K562 (cell line): ENCODE measurements around the gene ZC3H15. TPM values are rescaled to one million over a fixed set of nuclear protein-coding genes. Genes with fewer than 3 reads are reported as not detected.
"Not testable (repeated sequence)": the region's sequence is repeated elsewhere in the genome, so short reads cannot be mapped to it uniquely, and the experiment has no call there.

Experiments used
- CXXC5 ChIP-seq: fragments of 250-450 bp; sonication (Bioruptor Pico); IDR thresholded peaks from 2 replicates; pipeline ENCODE4 v1.8.0; 2022; ENCODE audit warnings: inconsistent platforms, mild to moderate bottlenecking, moderate library complexity
- KLF16 ChIP-seq: IDR thresholded peaks from 2 replicates; pipeline ENCODE4 v1.6.1; 2016; ENCODE audit warnings: antibody characterized with exemption
- LCOR ChIP-seq: sonication (generic); formaldehyde crosslinking; IDR thresholded peaks from 2 replicates; pipeline ENCODE4 v1.8.0; 2022; ENCODE audit warnings: mild to moderate bottlenecking, missing genetic modification reagents
- LEF1 ChIP-seq: fragments of 450-650 bp; IDR thresholded peaks from 2 replicates; pipeline ENCODE4 v1.6.1; 2016; ENCODE audit warnings: mild to moderate bottlenecking
- NR4A1 ChIP-seq, 2 experiments: fragments of 250-450 bp in 1 of 2; fragments of 450-650 bp in 1 of 2; sonication (Bioruptor Pico) in 1 of 2; IDR thresholded peaks; 2 replicates each; pipeline versions ENCODE4 v1.4.0 to v1.6.1; 2016 to 2020; ENCODE audit warnings: mild to moderate bottlenecking in 2 of 2, missing compliant biosample characterization in 1 of 2, missing genetic modification characterization in 1 of 2, moderate library complexity in 1 of 2
- SMAD4 ChIP-seq: fragments of 250-450 bp; sonication (Bioruptor Pico); conservative IDR thresholded peaks from 2 replicates; pipeline ENCODE4 v1.8.0; 2021; ENCODE audit warnings: inconsistent platforms, mild to moderate bottlenecking, moderate library complexity
- SMARCE1 ChIP-seq: fragments of 450-650 bp; IDR thresholded peaks from 2 replicates; pipeline ENCODE4 v1.7.1; 2016; ENCODE audit warnings: mild to moderate bottlenecking
- TBL1XR1 ChIP-seq, 2 experiments: IDR thresholded peaks; 2 replicates each; pipeline ENCODE4 v1.6.1; 2012; ENCODE audit warnings: improper control_type of control experiment in 2 of 2, low read length in 2 of 2, mild to moderate bottlenecking in 1 of 2
- TEAD4 ChIP-seq, 2 experiments: sonication (generic) in 1 of 2; formaldehyde crosslinking in 1 of 2; IDR thresholded peaks; 2 replicates each; pipeline versions ENCODE4 v1.6.1 to v1.8.0; 2012 to 2022; ENCODE audit warnings: borderline replicate concordance in 1 of 2, inconsistent platforms in 1 of 2, low read length in 1 of 2, mild to moderate bottlenecking in 1 of 2, missing genetic modification reagents in 1 of 2
- TOE1 ChIP-seq, 2 experiments: fragments of 450-650 bp in 1 of 2; sonication (generic) in 1 of 2; formaldehyde crosslinking in 1 of 2; IDR thresholded peaks; 2 replicates each; pipeline versions ENCODE4 v1.7.1 to v1.8.0; 2016 to 2022; ENCODE audit warnings: borderline replicate concordance in 2 of 2, mild to moderate bottlenecking in 2 of 2, antibody characterized with exemption in 1 of 2, inconsistent platforms in 1 of 2, low read depth in 1 of 2, missing genetic modification reagents in 1 of 2, moderate library complexity in 1 of 2
- polyA plus RNA-seq, 8 experiments: library from polyadenylated mRNA; depleted of rRNA in 4 of 8; stranded (reverse) in 5 of 8; unstranded in 3 of 8; fragments of >200 nt; fragmentation: Nextera tagmentation in 2 of 8; fragmentation: Illumina TruSeq in 1 of 8; extraction: Ambion mirVana in 2 of 8; extraction: Trizol in 1 of 8; gene quantifications; 2 replicates each; pipeline versions ENCODE4 v1.2.1 to v1.2.3, GENCODE V29; 2011 to 2014; ENCODE audit warnings: inconsistent platforms in 1 of 8, missing spikeins in 1 of 8
- total RNA-seq, 7 experiments: library from RNA; depleted of rRNA in 6 of 7; stranded (reverse); fragments of >200 nt in 6 of 7; fragmentation: Illumina TruSeq in 2 of 7; extraction: Trizol in 2 of 7; gene quantifications; 2 replicates each; pipeline versions ENCODE4 v1.2.1 to v1.2.3, GENCODE V29; 2011 to 2021; ENCODE audit warnings: low replicate concordance in 1 of 7
- TF ChIP-seq, protein P1 (sequence below): fragments of 450-650 bp; formaldehyde crosslinking; IDR thresholded peaks from 2 replicates; pipeline ENCODE4 v1.4.0; 2020; ENCODE audit warnings: mild to moderate bottlenecking, mixed read lengths
- TF ChIP-seq, protein P2 (sequence below): sonication (generic); IDR thresholded peaks from 2 replicates; pipeline ENCODE4 v1.6.1; 2016
- TF ChIP-seq, protein P3 (sequence below): fragments of 200-800 bp; sonication (Bioruptor generic); IDR thresholded peaks from 2 replicates; pipeline ENCODE4 v1.6.1; 2017; ENCODE audit warnings: missing genetic modification characterization, missing compliant biosample characterization
- TF ChIP-seq, protein P4 (sequence below): sonication (generic); formaldehyde crosslinking; IDR thresholded peaks from 2 replicates; pipeline ENCODE4 v1.5.0; 2020; ENCODE audit warnings: missing genetic modification reagents
- TF ChIP-seq, protein P5 (sequence below), 2 experiments: fragments of 450-650 bp; conservative IDR thresholded peaks; 2 replicates each; pipeline ENCODE4 v1.6.1; 2017; ENCODE audit warnings: mild to moderate bottlenecking in 2 of 2, moderate library complexity in 2 of 2
- TF ChIP-seq, protein P6 (sequence below), 2 experiments: fragments of 200-800 bp in 1 of 2; sonication (Bioruptor generic) in 1 of 2; sonication (generic) in 1 of 2; formaldehyde crosslinking in 1 of 2; IDR thresholded peaks in 1 of 2; conservative IDR thresholded peaks in 1 of 2; 2 replicates each; pipeline versions ENCODE4 v1.5.0 to v1.6.1; 2016 to 2020; ENCODE audit warnings: missing compliant biosample characterization in 1 of 2, missing genetic modification characterization in 1 of 2, missing genetic modification reagents in 1 of 2

Gene ZC3H15
- total and polyA plus RNA-seq, 9 of the 15 experiments (the other 6 are each of a cell fraction or from before 2014, with no cell fraction given), result 132 to 286 (median 189) TPM

DNA sequence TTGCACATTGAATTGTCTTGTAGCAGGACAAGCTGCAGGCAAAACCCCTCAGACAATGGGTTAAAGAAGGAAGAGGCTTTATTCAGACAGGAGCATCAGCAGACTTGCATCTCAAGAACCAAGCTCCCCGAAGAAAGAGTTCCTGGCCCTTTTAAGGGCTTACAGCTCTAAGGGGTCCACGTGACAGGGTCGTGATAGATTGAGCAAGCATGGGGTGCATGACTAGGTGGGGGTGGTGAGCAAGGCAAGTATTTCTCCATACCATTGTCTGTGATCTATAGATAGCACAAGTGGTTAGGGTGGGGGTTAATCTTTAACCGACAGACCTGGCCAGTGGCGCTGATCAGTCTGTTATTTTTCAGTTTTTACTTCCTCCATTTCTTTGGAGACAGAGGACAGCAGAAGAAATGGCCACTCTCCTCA is 46.4 kb upstream of the ZC3H15 start (continued):
- TF ChIP-seq CXXC5 (CRISPR knock-in tag), result peak; percentile 75; the same call in 1 of the 2 replicates
- TF ChIP-seq SMARCE1, result peak; percentile 69; the same call in 1 of the 2 replicates
- TF ChIP-seq, protein P1, sequence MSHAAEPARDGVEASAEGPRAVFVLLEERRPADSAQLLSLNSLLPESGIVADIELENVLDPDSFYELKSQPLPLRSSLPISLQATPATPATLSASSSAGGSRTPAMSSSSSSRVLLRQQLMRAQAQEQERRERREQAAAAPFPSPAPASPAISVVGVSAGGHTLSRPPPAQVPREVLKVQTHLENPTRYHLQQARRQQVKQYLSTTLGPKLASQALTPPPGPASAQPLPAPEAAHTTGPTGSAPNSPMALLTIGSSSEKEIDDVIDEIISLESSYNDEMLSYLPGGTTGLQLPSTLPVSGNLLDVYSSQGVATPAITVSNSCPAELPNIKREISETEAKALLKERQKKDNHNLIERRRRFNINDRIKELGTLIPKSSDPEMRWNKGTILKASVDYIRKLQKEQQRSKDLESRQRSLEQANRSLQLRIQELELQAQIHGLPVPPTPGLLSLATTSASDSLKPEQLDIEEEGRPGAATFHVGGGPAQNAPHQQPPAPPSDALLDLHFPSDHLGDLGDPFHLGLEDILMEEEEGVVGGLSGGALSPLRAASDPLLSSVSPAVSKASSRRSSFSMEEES (CRISPR knock-in tag), result peak; percentile 28; the same call in 1 of the 2 replicates
- TF ChIP-seq TEAD4 (IDR thresholded peaks at IDR 0.05; ENCODE audit: low read length), result peak; percentile 90
- not testable (repeated sequence) for TF ChIP-seq TEAD4 (CRISPR knock-in tag; IDR thresholded peaks at IDR 0.05; ENCODE audit: borderline replicate concordance); TOE1 (CRISPR knock-in tag; IDR thresholded peaks at IDR 0.05; ENCODE audit: borderline replicate concordance, low read depth); NR4A1 (CRISPR knock-in tag; IDR thresholded peaks at IDR 0.05)
- TF ChIP-seq, protein P2, sequence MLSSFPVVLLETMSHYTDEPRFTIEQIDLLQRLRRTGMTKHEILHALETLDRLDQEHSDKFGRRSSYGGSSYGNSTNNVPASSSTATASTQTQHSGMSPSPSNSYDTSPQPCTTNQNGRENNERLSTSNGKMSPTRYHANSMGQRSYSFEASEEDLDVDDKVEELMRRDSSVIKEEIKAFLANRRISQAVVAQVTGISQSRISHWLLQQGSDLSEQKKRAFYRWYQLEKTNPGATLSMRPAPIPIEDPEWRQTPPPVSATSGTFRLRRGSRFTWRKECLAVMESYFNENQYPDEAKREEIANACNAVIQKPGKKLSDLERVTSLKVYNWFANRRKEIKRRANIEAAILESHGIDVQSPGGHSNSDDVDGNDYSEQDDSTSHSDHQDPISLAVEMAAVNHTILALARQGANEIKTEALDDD, result peak; percentile 62; the same call in 1 of the 2 replicates
- peak; percentile 84 for TF ChIP-seq KLF16
- TF ChIP-seq, protein P3, sequence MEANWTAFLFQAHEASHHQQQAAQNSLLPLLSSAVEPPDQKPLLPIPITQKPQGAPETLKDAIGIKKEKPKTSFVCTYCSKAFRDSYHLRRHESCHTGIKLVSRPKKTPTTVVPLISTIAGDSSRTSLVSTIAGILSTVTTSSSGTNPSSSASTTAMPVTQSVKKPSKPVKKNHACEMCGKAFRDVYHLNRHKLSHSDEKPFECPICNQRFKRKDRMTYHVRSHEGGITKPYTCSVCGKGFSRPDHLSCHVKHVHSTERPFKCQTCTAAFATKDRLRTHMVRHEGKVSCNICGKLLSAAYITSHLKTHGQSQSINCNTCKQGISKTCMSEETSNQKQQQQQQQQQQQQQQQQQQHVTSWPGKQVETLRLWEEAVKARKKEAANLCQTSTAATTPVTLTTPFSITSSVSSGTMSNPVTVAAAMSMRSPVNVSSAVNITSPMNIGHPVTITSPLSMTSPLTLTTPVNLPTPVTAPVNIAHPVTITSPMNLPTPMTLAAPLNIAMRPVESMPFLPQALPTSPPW (CRISPR knock-in tag), result peak; percentile 58
- TF ChIP-seq, protein P4, sequence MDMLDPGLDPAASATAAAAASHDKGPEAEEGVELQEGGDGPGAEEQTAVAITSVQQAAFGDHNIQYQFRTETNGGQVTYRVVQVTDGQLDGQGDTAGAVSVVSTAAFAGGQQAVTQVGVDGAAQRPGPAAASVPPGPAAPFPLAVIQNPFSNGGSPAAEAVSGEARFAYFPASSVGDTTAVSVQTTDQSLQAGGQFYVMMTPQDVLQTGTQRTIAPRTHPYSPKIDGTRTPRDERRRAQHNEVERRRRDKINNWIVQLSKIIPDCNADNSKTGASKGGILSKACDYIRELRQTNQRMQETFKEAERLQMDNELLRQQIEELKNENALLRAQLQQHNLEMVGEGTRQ (CRISPR knock-in tag), result peak; percentile 80
- peak; percentile 61; the same call in 1 of the 2 replicates for TF ChIP-seq TOE1 (IDR thresholded peaks at IDR 0.05; ENCODE audit: borderline replicate concordance)
- TF ChIP-seq TBL1XR1 (IDR thresholded peaks at IDR 0.05; ENCODE audit: low read length in 2 of 2), result peak in 1 of 2 experiments; percentile 24; a peak in 1 of 4 replicates
- TF ChIP-seq SMAD4, result peak; percentile 91
- TF ChIP-seq, protein P5, sequence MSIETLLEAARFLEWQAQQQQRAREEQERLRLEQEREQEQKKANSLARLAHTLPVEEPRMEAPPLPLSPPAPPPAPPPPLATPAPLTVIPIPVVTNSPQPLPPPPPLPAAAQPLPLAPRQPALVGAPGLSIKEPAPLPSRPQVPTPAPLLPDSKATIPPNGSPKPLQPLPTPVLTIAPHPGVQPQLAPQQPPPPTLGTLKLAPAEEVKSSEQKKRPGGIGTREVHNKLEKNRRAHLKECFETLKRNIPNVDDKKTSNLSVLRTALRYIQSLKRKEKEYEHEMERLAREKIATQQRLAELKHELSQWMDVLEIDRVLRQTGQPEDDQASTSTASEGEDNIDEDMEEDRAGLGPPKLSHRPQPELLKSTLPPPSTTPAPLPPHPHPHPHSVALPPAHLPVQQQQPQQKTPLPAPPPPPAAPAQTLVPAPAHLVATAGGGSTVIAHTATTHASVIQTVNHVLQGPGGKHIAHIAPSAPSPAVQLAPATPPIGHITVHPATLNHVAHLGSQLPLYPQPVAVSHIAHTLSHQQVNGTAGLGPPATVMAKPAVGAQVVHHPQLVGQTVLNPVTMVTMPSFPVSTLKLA (conservative IDR thresholded peaks at IDR 0.05), result peak in 1 of 2 experiments; percentile 64; a peak in 2 of 4 replicates
- TF ChIP-seq, protein P6, sequence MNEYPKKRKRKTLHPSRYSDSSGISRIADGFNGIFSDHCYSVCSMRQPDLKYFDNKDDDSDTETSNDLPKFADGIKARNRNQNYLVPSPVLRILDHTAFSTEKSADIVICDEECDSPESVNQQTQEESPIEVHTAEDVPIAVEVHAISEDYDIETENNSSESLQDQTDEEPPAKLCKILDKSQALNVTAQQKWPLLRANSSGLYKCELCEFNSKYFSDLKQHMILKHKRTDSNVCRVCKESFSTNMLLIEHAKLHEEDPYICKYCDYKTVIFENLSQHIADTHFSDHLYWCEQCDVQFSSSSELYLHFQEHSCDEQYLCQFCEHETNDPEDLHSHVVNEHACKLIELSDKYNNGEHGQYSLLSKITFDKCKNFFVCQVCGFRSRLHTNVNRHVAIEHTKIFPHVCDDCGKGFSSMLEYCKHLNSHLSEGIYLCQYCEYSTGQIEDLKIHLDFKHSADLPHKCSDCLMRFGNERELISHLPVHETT (CRISPR knock-in tag; conservative IDR thresholded peaks at IDR 0.05 in 1 of 2, IDR thresholded peaks at IDR 0.05 in 1 of 2), result peak in 1 of 2 experiments; percentile 52; a peak in 1 of 4 replicates
- 0 out of 2 replicates have a peak, but pooled peaks have one; percentile 30 for TF ChIP-seq NR4A1 (tag; IDR thresholded peaks at IDR 0.05)
- 0 out of 2 replicates have a peak, but pooled peaks have one; percentile 29 for TF ChIP-seq LEF1
- peak; percentile 55 for TF ChIP-seq LCOR
